Prostate gland (tissue), 2 donors: ENCODE measurements around the gene MCTS1.

Experiments used
- POLR2AphosphoS5 ChIP-seq: sonication (generic); formaldehyde crosslinking; IDR thresholded peaks from one replicate; pipeline ENCODE4 v1.6.1; 2017; ENCODE audit warnings: antibody characterized with exemption
- TF ChIP-seq, protein P1 (sequence below), 4 experiments: fragments of 200-600 bp in 2 of 4; fragments of 450-650 bp in 2 of 4; sonication (generic) in 2 of 4; IDR thresholded peaks; 1 replicate in 3 of 4; 2 replicates in 1 of 4; pipeline ENCODE4 v1.5.1; 2016 to 2019; ENCODE audit warnings: antibody characterized with exemption in 4 of 4, mild to moderate bottlenecking in 2 of 4, moderate library complexity in 2 of 4

DNA sequence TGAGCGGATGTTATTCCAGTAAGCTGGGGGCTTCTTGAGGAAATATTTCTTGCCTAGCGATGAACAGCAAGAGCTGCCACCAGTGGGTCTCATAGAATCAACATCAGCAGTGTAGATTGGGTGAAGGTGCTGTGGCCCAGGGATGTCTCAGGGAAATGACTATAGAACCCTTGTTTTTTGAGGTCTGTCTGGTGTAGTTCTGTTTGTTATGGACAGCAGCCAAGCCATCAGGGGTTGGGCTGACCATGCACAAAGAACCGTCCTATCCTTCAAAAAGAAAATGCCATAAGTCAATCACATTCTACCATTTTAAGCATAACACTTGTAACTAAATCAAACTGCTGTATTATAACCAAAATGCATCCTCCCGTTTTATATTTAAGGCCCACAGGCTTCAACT, 43.2 kb downstream of the MCTS1 start:
- TF ChIP-seq, protein P1, sequence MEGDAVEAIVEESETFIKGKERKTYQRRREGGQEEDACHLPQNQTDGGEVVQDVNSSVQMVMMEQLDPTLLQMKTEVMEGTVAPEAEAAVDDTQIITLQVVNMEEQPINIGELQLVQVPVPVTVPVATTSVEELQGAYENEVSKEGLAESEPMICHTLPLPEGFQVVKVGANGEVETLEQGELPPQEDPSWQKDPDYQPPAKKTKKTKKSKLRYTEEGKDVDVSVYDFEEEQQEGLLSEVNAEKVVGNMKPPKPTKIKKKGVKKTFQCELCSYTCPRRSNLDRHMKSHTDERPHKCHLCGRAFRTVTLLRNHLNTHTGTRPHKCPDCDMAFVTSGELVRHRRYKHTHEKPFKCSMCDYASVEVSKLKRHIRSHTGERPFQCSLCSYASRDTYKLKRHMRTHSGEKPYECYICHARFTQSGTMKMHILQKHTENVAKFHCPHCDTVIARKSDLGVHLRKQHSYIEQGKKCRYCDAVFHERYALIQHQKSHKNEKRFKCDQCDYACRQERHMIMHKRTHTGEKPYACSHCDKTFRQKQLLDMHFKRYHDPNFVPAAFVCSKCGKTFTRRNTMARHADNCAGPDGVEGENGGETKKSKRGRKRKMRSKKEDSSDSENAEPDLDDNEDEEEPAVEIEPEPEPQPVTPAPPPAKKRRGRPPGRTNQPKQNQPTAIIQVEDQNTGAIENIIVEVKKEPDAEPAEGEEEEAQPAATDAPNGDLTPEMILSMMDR (IDR thresholded peaks at IDR 0.05) = no peak
- no peak for TF ChIP-seq POLR2AphosphoS5
